ENCODE measurements around the gene CSTB.
"Not testable (repeated sequence)": the region's sequence is repeated elsewhere in the genome, so short reads cannot be mapped to it uniquely, and the experiment has no call there.

CSTB gene

GRCh38 chr21:43775795-43776430 lies at the start of gene CSTB:
TSS of gene CSTB (minus strand) at chr21:43776308. CDS start at chr21:43776269, 39 bp downstream.
- in situ Hi-C loops (cut with MboI; ENCODE audit: low sequenced_read_pairs), result no loop called here

GRCh38 chr21:43825242-43825935 lies 49.3 kb upstream of the CSTB start:
- in situ Hi-C loops (cut with MboI; ENCODE audit: low sequenced_read_pairs), result no loop called here

- in situ Hi-C loops (cut with MboI; ENCODE audit: low sequenced_read_pairs), result no loop called here
These were observed 48.5 kb upstream of the CSTB start for GRCh38 chr21:43824333-43825241.

GRCh38 chr21:43822741-43823140 lies 46.6 kb upstream of the CSTB start:
- in situ Hi-C loops (cut with MboI; ENCODE audit: low sequenced_read_pairs), result not testable (repeated sequence)

- in situ Hi-C loops (cut with MboI; ENCODE audit: low sequenced_read_pairs), result not testable (repeated sequence)
These were observed 46.1 kb upstream of the CSTB start for GRCh38 chr21:43822166-43822565.

GRCh38 chr21:43820466-43820865 lies 44.4 kb upstream of the CSTB start:
- in situ Hi-C loops (cut with MboI; ENCODE audit: low sequenced_read_pairs), result no loop called here

GRCh38 chr21:43819511-43820405 lies 43.6 kb upstream of the CSTB start:
- in situ Hi-C loops (cut with MboI; ENCODE audit: low sequenced_read_pairs), result no loop called here

GRCh38 chr21:43818685-43819084 lies 42.6 kb upstream of the CSTB start:
- in situ Hi-C loops (cut with MboI; ENCODE audit: low sequenced_read_pairs), result no loop called here

- in situ Hi-C loops (cut with MboI; ENCODE audit: low sequenced_read_pairs), result no loop called here
These were observed 41.3 kb upstream of the CSTB start for GRCh38 chr21:43817157-43818086.

- in situ Hi-C loops (cut with MboI; ENCODE audit: low sequenced_read_pairs), result no loop called here
These were observed 40.5 kb upstream of the CSTB start for GRCh38 chr21:43816611-43817071.

GRCh38 chr21:43815991-43816390 lies 39.9 kb upstream of the CSTB start:
- in situ Hi-C loops (cut with MboI; ENCODE audit: low sequenced_read_pairs), result no loop called here

GRCh38 chr21:43815107-43815613 lies 39.1 kb upstream of the CSTB start:
- in situ Hi-C loops (cut with MboI; ENCODE audit: low sequenced_read_pairs), result no loop called here

- in situ Hi-C loops (cut with MboI; ENCODE audit: low sequenced_read_pairs), result no loop called here
These were observed 38.4 kb upstream of the CSTB start for GRCh38 chr21:43814215-43815106.

GRCh38 chr21:43813656-43813980 lies 37.5 kb upstream of the CSTB start:
- in situ Hi-C loops (cut with MboI; ENCODE audit: low sequenced_read_pairs), result no loop called here

GRCh38 chr21:43812957-43813655 lies 37.0 kb upstream of the CSTB start:
- in situ Hi-C loops (cut with MboI; ENCODE audit: low sequenced_read_pairs), result no loop called here

GRCh38 chr21:43812139-43812821 lies 36.2 kb upstream of the CSTB start:
- in situ Hi-C loops (cut with MboI; ENCODE audit: low sequenced_read_pairs), result no loop called here

Data from hTERT RPE-1 (cell line).